ENCODE results near the gene KLK2.

DNA sequence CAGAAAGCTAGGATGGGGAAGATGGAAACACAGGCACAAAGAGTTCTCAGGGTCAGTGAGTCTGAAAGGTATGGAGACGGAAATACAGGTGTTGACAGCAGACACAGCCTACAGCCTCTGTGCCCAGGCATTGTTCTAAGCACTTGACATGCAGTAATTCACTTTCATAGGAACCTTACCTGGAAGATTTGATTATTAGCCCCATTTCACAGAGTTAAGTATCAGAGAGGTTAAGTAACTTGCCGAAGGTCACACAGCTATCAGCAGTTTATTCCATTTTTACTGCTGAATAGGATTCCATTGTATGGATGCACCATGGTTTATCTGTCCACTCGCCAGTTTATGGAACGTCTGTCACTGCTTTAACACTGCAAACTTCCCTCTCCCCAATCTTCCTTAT is 24.8 kb downstream of the KLK2 start:
- TF ChIP-seq POLR2A (IDR thresholded peaks at IDR 0.05; ENCODE audit: low read depth, low read length), result no peak
- TF ChIP-seq POLR2AphosphoS5 (IDR thresholded peaks at IDR 0.05; ENCODE audit: low read depth, low read length), result no peak
- TF ChIP-seq TAF1 (IDR thresholded peaks at IDR 0.05; ENCODE audit: low read depth, low read length), result no peak
